ENCODE results near the gene CD82.

CD82 gene

DNA sequence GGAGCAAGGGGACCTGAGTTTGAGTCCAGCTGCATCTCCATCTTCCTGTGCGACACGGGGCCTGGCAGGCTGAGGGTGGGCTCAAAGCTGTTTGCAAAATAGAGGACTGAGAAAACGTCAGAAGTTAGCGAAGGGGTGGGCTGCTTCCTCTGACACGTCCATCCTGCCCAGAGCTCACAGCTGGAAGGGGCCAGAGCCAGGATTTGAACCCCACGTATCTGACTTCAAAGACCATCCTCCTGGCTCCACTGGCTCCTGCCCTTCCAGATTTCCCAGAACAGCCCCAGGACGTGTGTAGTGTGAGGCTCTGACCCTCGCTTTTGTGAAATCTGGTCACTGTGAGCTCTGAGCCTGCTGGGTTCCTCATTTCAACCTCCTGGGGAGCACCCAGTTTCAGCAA lies 56.3 kb downstream of the CD82 start:
- DNase-seq, result no peak

DNA sequence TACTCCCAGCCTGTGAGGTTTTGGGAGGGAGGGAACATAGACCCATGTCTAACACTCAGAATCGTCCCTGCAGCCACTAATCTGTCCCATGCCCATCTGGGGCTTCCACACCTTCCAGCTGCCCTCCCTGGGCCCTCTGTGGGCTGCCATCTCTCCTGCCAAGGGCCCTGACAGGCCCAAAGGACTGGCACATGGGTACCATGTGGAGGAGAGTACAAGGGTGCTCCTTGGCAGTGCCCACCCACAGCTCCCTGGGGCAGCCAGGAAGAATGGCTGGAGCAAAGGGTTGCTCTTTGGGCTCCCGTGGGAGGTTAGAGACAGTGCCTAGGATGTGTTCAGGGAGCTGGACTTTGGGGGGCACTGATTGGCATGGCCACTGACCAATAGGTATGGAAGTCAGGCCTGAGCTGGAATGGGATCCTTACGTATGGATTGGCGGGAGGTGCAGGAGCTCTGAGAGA lies 56.8 kb downstream of the CD82 start:
- no peak for DNase-seq

DNA sequence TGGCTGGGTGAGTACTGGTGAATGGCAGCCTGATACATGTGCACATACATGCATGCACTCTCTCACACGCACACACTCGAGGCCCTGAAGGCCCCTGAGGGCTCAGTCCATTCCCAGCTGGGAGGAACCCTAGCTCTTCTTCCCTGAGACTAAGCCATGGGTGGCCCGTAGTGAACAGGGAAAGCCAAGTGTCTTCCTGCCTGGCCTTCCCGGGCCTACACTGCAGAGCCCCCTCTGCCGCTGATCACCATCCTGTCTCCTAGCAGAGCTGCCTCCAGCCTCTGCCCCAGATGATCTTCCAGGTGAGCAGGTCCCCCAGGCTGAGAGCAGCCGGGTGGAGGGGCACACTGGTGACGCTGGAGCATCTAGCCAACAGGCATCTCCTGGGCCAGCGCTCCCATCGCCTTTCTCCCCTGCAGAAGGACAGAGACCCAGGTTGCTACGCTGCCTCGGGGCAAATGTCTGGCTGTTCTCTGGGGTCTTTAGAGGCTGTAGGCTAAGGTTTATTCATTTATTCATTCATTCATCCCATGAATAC lies 57.3 kb downstream of the CD82 start:
- no peak for DNase-seq

DNA sequence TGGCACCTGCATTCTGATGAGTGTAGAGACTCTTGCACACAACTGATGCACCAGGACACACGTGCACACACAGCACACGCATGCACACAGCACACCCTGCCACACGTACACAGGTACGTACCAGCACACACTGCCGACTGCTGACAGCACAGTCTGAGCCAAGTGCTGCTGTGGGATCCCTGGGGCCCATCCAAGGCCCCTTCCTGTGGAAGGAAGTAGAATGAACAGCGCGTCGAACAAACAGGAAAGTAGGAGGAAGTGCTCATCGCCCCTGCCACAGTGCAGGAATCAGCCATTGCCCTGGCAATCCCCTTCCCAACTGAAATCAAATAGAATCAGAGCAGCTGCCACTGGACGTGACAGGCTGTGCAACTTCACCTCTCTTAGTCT lies 57.9 kb downstream of the CD82 start:
- no peak for DNase-seq

DNA sequence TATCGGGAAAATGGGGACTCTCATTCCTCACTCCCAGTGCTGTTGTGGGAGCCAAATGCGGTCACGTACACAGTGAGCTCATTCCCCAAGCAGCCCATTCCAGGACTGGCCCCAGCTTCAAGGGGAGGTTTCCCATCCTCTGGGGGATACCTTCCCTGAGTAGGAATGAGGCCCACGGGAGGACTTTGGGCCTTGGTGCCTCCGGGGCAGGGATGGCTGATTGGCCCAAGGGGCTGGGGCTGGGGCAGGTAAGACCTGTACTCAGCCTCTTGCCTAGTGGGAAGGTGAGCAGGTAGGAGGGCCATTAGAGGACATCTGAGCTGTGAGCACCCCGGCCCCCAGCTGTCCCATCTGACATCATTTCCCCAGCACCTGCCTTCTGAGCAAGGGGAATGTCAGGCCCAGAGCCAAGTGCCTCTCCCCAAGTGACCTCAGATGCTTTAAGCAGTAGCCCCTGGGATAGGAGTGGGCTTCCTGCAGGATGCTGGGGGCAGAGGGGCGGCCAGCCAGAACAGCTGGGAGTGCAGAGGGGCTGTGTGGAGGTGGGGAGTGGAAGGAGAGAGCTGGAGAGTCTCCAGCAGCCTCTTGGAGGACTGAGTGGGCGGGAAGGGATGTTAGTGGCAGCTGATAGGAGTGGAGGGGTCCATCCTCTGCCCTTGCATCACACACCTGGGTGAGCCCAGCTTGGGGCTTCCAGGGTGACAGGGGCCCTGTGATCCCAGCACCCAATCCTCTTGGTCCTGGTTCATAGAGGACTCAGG lies 58.4 kb downstream of the CD82 start:
- DNase-seq, result no peak

DNA sequence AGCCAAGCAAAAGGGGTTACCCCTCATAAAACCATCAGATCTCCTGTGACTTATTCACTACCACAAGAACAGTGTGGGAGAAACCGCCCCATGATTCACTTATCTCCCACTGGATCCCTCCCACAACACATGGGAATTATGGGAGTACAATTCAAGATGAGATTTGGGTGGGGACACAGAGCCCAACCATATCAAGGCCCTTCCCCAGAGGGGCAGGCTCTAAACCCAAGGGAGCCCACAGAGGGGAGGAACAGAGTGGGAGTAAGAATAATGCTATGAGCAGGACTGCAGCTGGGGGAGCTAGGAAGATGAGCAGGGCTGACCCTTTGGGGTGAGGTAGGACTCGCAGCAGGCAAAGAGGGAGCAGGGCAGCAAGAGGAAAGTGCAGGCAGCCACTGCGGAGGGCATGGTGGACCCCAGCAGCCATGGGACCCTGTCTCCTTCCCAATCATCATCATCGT lies 59.3 kb downstream of the CD82 start:
- no peak for DNase-seq

DNA sequence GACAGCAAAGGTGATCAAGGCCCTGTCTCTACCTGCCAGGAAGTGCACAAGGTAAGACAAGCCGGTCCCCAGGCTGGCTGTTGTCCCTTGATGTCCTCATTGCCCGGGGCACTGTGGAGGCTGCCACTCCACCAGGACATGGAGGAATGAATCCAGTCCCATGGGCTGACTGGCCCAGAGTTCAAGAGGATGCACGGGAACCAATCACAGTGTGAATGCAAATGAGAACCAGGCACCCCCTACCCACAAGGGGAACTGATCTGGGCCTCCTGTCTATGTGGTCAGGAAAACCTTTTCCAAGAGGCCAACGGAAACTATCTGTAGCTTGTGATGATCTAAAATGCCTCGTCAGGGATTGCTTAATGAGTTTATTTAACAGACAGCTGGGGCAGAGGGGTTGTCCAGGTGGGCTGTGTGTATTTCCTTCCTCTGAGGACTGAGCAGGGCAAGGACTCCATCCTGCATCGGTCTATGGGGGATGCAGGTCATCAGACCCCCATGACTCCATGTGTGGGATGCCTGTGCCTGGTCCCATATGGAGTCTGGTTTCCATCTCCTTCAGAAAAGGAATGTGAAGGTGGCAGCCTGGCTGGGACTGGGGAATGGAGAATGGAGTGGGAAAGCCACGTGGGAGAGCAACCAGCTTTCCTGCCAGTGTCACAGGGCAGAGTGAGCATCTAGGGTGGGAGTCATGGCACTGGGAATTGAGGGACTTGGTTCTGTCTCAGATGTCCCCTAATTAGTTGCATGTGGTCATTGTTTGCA lies 60.5 kb downstream of the CD82 start:
- no peak for DNase-seq

DNA sequence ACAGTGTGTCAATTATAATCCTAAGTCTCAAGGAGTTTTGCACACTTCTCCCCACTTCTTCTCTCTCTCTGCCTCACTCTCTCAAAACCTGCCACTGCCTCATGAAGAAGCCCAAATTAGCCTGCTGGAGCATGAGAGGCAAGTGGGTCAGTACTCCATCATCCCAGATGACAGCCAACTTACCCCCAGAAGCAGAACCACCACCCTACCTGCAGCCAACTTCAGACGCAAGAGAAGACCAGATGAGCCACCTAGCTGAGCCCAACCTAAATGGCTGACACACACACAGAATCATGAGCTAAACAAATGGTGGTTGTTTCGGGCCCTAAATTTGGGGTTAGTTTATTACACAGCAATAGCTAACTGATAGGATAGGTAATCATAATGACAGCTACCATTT lies 61.2 kb downstream of the CD82 start:
- DNase-seq, result no peak

DNA sequence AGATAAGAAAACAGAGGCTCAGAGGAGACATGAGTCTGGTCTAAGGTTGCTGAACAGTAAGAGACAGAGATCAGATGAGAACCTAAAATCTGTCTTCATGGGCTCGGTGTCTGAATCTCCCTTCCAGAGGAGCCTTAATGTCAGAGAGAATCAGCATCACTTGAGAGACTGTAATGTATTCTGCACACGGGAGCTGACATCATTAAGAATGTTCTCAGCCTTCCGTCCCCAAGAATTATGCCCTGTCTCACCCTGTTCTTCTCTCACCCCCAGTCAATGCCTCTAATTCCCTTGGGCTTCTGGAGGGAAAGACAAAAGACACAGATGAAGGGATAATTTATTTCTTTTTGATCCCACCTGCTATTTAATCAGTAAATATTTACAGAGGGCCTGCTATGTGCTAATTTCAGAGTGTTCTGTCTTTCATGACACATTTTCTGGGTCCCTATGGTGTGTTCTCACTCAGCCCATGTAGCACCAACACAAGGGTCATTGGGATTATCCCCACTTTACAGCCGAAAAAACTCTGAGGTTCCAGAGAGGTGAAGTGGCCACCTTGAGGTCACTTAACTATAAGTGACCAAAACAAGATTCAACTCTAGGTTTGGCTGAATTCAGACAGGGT lies 61.8 kb downstream of the CD82 start:
- no peak for DNase-seq

DNA sequence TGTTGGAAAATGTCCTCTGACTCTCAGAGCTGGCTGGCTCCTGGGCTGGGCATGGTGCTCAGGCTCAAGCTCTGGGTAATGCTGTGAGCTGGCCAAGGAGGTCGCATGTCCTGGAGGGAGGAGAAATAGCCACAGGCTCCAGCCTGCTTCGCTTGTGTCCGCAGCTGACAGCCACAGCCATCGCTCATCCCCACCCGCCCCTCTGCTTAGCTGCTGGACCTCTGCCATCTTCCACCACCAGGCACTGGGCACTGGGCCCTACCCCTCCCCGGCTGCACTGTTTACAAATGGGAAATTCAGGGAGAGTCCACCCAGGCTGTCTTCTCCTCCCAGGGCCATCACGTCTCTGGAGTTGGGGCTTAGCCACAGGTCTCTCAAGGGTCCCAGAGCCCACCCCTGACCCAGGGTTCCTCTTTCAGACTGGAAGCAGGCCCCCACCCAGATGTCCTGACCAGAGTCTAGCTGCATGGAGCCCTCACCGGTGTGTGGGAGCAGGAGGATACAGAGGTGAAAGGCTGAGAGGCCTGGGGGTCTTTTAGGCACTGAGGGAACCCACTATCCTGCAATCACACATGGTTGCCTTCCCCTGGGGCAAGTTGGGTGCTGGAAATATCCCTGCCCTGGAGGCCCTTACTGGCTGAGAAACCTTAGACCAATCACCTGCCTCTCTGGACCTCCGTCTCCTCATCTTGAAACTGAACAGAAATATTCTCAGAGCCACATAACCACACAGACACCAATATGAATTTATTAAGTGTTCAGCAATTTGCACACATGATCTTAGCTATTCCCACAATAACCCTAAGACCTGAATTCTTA lies 62.7 kb downstream of the CD82 start:
- no peak for DNase-seq

DNA sequence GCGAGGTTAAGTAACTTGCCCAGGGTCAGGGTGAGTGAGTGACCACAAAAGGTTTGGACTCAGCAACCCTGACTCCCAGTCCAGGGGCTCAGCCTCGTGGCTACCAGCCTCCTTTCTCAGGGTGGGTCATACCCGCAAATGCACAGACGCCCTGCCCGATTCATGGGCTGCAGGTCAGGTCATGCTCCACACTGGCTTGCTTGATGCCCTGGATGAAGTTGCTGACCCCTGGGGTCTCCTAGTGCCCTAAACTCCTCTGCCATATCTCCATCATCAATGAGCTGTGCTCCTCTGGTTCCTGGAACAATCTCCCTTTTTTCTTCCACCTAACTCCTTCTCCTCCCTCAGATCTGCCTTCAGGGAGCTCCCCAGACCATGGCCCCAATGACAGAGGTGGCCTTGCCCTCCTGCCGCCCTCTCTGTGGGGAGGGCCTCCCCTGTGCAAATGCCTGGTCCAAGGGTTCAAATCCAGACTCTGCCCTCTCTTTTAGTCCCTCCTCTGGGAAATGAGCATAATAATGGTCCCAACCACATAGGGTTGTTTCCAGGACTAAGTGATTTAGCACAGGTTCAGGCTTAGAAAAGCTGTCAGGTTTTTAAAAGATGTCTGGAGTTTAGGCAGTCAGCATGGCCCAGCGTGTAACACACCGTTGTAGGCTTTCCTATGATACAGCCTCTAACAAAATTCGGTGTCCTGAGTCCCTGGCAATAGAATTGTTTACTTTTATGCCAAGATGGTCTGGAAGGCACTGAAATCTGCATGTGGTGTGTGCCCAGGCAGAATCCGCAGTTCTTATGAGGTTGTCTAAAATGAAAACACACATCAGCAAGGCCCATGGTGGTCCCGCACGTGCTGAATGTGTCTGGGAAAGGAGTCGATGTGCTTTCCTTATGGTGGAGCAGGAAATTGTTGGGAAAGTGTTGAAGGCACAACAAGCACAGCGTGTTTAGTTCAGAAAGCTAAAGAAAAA lies 63.6 kb downstream of the CD82 start:
- DNase-seq, result no peak

DNA sequence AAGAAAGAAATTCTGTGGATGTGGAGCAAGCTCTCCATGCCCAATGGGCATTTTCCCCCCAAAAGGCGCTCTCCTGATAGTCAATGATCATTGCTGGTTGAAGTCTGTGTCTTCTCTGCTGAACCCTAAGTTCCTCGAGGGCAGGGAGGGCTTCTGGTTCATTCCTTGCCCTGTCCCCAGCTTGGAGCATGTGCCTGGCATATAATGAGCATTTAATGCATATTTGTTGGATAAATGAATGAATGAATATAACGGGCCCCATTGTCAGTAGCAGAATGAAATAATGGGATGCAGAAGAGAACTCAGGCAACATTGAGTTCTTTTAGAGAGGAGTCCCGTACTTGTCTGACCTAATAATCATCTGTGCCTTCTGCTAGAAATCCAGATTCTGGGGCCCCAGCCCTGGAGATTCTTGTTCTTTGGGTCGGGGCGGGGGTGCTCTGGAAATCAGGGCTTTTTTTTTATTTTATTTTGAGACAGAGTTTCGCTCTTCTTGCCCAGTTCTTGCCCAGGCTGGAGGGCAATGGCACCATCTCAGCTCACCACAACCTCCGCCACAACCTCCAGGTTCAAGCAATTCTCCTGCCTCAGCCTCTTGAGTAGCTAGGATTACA lies 64.4 kb downstream of the CD82 start:
- no peak for DNase-seq

DNA sequence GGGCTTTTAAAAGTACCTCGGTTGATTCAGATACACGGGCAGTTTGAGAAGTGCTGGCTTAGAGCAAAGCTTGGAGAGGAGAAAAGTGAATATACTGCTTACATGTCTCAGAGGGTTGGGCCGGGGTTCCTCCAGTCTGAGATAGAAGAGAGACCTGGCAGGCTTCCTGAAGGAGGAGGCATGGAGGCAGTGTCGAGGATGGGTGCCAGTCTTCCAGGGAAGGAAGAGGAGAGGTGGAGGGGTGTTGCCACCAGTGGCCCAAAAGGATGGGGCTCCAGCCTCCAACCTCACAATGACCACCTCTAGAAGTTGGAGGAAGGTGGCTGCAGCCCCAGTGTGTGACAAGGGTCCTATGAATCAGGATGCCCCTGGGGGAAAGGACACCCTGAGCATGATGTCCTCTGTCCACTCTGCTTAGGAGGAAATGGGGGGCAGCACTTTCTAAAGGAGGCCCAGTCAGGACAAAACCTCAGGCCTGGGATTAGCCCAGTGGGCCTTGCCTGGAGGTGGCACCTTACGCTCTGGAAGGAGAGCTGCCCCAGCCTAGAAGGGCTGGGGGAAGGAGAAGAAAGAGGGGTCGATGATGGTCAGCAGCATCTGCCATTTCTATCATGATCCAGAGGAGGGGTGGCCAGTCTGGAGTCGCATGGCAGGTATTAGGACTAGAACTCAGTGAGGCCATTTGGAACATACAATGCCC lies 65.2 kb downstream of the CD82 start:
- DNase-seq, result no peak

DNA sequence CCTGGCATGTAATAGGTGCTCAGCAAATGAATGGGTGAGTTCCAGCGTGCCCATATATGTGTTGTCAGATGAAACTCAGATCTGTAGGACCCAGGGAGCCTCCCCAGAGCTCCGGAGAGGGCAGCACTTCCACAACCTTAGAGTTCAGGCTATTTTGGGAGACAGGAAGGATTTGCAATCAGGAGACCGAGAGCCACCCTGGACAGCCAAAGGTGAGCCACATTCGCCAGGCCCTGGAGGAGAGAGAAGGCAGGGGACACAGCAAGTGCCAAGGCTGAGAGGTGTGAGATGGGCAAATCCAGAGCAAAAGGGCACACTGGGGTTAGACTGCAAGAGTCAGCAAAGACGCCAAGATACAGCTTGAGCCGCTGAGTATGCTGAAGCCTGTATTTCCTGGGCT lies 66.4 kb downstream of the CD82 start:
- no peak for DNase-seq

DNA sequence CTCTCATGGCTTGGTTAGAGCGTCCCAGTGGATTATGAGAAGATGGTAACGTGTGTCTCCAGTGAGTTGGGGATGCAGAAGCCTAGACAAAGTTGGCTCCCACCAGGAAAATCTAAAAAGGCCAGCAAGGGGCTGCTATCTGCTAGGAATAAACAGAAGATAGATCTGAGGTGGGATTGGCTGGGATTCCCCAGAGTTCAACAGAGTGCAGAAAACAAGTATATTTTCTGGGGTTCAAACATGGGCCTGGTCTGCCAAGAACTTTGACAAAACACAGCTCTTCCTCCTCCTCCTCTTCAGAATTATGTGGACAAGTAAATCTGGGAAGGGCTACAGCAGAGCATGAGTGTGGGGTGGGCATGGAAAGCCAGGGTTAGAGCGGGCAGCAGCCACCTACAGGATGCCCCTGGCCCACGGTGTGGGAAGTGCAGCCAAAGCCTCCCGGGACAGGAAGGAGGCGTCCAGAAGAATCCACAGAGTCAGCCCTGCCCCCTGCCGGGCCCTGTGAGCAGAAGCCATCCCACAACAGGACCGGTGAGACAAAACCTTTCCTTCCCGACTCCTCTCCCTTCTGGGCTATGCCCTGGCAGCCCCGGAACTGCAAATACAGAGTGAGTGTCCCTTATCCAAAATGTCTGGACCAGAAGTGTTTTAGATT lies 67.1 kb downstream of the CD82 start:
- DNase-seq, result no peak

DNA sequence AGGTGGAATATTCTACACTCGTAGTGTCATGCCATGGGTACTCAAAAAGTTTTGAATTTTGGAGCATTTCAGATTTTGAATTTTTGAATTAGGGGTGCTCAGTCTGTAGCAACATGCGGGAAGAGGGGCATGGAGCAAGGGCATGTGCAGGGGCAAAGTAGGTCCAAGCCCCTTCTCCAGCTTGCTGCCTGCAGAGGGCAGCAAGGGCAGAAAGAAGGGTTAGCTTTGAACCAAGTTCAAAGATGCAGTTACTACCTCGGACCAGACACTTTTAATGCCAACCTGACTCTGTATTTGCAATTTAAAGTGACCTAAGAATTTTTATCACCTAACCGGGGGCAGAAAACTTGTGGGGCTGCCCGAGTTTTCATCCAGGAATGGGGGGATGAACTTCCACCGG lies 68.2 kb downstream of the CD82 start:
- no peak for DNase-seq

DNA sequence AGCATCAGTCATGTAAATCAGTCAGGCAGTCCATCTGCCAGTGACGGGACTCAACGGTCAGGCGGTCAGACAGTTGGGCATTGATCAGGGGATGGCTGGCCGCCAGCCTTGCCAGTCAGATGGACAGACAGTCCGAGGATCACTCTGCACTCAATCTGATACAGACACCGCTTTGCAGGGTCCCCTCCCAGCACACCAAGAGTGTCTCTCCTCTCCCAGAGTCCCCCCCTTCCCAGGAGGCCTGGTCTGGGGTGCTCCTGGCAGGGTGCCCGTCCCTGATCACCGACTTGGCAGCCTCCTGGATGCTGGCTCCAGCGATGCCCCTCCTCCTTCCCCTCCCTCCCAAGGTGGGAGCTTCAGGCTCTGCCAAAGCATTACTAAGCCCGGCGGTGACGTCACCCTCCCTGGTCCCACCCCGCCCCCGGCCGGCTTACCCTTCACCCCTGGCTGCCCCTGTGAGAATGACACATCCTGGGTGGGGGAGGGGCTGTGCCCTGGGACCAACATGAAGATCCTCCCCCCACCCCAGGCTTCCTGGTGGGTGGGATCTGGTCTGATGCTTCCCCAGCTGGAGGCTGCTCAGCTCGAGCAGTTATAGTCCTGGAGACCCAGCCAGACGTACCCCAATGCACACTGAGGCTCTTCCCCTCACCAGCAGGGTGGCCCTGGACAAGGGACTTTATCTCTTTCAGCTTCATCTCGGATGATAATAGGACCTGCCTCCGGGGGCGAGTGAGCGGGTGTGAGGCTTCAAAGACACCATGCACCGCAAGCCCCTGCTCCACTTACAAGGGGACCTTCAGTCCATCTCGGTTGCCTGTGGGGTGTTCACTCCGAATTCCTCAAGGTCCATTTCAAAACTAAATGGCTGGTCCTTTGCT lies 69.2 kb downstream of the CD82 start:
- DNase-seq, result no peak

DNA sequence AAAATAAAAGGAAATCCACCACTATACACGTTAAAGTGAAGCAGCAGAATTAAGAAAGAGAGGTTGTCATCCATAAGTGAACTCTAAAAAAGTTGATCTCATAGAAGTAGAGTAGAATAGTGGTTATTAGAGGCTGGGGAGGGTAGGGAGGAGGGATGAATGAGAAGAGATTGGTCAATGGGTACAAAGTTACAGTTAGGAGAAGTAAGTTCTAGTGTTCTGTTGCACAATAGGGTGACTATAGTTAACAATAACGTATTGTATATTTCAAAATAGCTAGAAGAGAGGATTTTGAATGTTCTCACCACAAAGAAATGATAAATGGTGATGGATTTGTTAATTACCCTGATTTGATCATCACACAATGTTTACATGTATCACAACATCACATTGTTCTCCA lies 72.0 kb downstream of the CD82 start:
- no peak for DNase-seq

DNA sequence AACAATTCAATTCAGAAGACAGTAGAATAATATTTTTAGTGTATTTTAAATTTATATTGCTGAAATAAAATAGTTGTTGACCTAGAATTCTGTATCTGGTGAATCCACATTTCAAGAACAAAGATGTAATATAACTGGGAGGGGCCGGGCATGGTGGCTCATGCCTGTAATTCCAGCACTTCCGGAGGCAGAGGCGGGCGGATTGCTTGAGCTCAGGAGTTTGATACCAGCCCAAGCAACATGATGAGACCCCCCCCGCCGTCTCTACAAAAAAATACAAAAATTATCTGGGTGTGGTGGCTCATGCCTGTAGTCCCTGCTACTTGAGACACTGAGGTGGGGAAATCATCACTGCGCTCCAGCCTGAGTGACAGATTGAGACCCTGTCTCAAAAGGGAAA lies 72.6 kb downstream of the CD82 start:
- no peak for DNase-seq

Measured in effector CD4-positive, alpha-beta T cell (primary cell).